Measurements from ENCODE around the gene PIK3CB.

DNA sequence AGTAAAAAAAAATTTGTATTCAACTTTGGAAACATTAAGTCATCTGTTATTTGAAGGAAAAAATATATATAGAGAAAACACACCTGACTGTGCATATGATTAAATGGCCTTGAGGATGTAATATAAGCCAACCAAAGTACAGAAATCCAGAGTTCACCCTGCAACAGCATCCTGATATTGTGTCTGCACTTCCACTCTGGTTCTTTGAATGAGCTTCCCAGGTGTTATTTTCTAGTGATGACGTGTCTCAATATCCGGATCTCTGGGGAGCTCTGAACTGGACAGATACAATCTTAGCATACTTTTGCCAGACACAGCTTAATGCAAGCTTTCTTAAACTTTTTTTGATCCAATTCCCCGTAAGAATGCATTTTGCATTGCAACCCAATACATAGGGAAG lies 19.5 kb upstream of the PIK3CB start:
- TF ChIP-seq, protein P1, sequence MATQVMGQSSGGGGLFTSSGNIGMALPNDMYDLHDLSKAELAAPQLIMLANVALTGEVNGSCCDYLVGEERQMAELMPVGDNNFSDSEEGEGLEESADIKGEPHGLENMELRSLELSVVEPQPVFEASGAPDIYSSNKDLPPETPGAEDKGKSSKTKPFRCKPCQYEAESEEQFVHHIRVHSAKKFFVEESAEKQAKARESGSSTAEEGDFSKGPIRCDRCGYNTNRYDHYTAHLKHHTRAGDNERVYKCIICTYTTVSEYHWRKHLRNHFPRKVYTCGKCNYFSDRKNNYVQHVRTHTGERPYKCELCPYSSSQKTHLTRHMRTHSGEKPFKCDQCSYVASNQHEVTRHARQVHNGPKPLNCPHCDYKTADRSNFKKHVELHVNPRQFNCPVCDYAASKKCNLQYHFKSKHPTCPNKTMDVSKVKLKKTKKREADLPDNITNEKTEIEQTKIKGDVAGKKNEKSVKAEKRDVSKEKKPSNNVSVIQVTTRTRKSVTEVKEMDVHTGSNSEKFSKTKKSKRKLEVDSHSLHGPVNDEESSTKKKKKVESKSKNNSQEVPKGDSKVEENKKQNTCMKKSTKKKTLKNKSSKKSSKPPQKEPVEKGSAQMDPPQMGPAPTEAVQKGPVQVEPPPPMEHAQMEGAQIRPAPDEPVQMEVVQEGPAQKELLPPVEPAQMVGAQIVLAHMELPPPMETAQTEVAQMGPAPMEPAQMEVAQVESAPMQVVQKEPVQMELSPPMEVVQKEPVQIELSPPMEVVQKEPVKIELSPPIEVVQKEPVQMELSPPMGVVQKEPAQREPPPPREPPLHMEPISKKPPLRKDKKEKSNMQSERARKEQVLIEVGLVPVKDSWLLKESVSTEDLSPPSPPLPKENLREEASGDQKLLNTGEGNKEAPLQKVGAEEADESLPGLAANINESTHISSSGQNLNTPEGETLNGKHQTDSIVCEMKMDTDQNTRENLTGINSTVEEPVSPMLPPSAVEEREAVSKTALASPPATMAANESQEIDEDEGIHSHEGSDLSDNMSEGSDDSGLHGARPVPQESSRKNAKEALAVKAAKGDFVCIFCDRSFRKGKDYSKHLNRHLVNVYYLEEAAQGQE (IDR thresholded peaks at IDR 0.05; ENCODE audit: low read depth), result no peak
- no peak for TF ChIP-seq EP300 (IDR thresholded peaks at IDR 0.05; ENCODE audit: borderline replicate concordance)
- no peak for TF ChIP-seq FOXM1 (IDR thresholded peaks at IDR 0.05; ENCODE audit: borderline replicate concordance, low read depth)
- no peak for TF ChIP-seq TAF1 (IDR thresholded peaks at IDR 0.05; ENCODE audit: low read depth)

All from Ishikawa (cell line).